ENCODE data around the gene PRIMPOL. TPM values are rescaled to one million over a fixed set of nuclear protein-coding genes. Genes with fewer than 3 reads are reported as not detected.
"Not testable (repeated sequence)": the region's sequence is repeated elsewhere in the genome, so short reads cannot be mapped to it uniquely, and the experiment has no call there.

The PRIMPOL gene
- total and polyA plus RNA-seq, 5 donors from 2014 or later: 10.1 to 20.1 (median 16.5) TPM

GRCh38 chr4:184625783-184626596 is 23.5 kb upstream of the PRIMPOL start:
- H3K36me3 Mint-ChIP-seq: peaks cover 53% of the 10 kb centered on the region
- H3K9me3 Mint-ChIP-seq: not testable (repeated sequence)

GRCh38 chr4:184628103-184628502 is 21.4 kb upstream of the PRIMPOL start:
- no peaks in the 10 kb centered on the region for H3K4me1 ChIP-seq (ENCODE audit: control insufficient read depth, insufficient read depth, low read length, poor library complexity, severe bottlenecking)
- H3K27me3 ChIP-seq (ENCODE audit: control insufficient read depth, insufficient read depth, low read length): no peaks in the 10 kb centered on the region
- Mint-ChIP-seq H3K36me3 (peaks cover 58% of the 10 kb centered on the region), H3K9me3 (peaks cover 0 to 1% (median 0%) of the 10 kb centered on the region in 7 donors), H3K27me3 (no peaks in the 10 kb centered on the region), H3K27ac (no peak overlapping the region), H3K4me3 (no peak overlapping the region), H3K4me1 (peaks cover 17 to 35% (median 24%) of the 10 kb centered on the region in 4 donors)
- H3K9me3 ChIP-seq (ENCODE audit: control insufficient read depth in 2 of 2, low read length in 2 of 2): no peaks in the 10 kb centered on the region
- H3K36me3 ChIP-seq (ENCODE audit: control insufficient read depth, insufficient read depth, low read length): peaks cover 63% of the 10 kb centered on the region
- ATAC-seq (ENCODE audit: low read depth in 2 of 2) (no peak), DNase-seq (no peak)
- H3K4me3 ChIP-seq (ENCODE audit: low read depth, low read length): no peak overlapping the region
- no peak overlapping the region for H3K27ac ChIP-seq (ENCODE audit: insufficient read depth, low read length, poor library complexity, severe bottlenecking)

More at GRCh38 chr4:184625783-184626596, 23.5 kb upstream of the PRIMPOL start:
- Mint-ChIP-seq H3K4me1 (peaks cover 17 to 35% (median 22%) of the 10 kb centered on the region in 4 donors), H3K4me3 (peak overlapping the region in 1 of 4 donors; percentile 33), H3K27ac (peak overlapping the region in 2 of 3 donors; percentile 65 to 83)
- not testable (repeated sequence) for H3K27ac ChIP-seq (ENCODE audit: insufficient read depth, low read length, poor library complexity, severe bottlenecking); H3K4me1 ChIP-seq (ENCODE audit: control insufficient read depth, insufficient read depth, low read length, poor library complexity, severe bottlenecking); H3K27me3 Mint-ChIP-seq; ATAC-seq (ENCODE audit: low read depth in 2 of 2); H3K27me3 ChIP-seq (ENCODE audit: control insufficient read depth, insufficient read depth, low read length); H3K9me3 ChIP-seq (ENCODE audit: control insufficient read depth in 2 of 2, low read length in 2 of 2); H3K4me3 ChIP-seq (ENCODE audit: low read depth, low read length)
- DNase-seq: peak in 1 of 3 donors; percentile 56
- H3K36me3 ChIP-seq (ENCODE audit: control insufficient read depth, insufficient read depth, low read length): peaks cover 47% of the 10 kb centered on the region

- Histone ChIP-seq H3K9me3 (ENCODE audit: control insufficient read depth in 2 of 2, low read length in 2 of 2) (no peaks in the 10 kb centered on the region), H3K36me3 (ENCODE audit: control insufficient read depth, insufficient read depth, low read length) (peaks cover 91% of the 10 kb centered on the region), H3K4me1 (ENCODE audit: control insufficient read depth, insufficient read depth, low read length, poor library complexity, severe bottlenecking) (no peaks in the 10 kb centered on the region), H3K27me3 (ENCODE audit: control insufficient read depth, insufficient read depth, low read length) (no peaks in the 10 kb centered on the region), H3K4me3 (ENCODE audit: low read depth, low read length) (no peak overlapping the region), H3K27ac (ENCODE audit: insufficient read depth, low read length, poor library complexity, severe bottlenecking) (no peak overlapping the region)
- Mint-ChIP-seq H3K27me3 (no peaks in the 10 kb centered on the region), H3K36me3 (peaks cover 56% of the 10 kb centered on the region), H3K4me3 (no peak overlapping the region), H3K9me3 (no peaks in the 10 kb centered on the region), H3K27ac (peak overlapping the region in 1 of 3 donors; percentile 25), H3K4me1 (peaks cover 6 to 21% (median 10%) of the 10 kb centered on the region in 4 donors)
- no peak for ATAC-seq (ENCODE audit: low read depth in 2 of 2)
- DNase-seq: no peak
These were observed 16.7 kb upstream of the PRIMPOL start for GRCh38 chr4:184632842-184633241.

- Mint-ChIP-seq H3K4me3 (no peak overlapping the region), H3K27me3 (no peaks in the 10 kb centered on the region), H3K4me1 (peaks cover 24 to 36% (median 32%) of the 10 kb centered on the region in 4 donors), H3K27ac (no peak overlapping the region), H3K36me3 (peaks cover 50% of the 10 kb centered on the region), H3K9me3 (no peaks in the 10 kb centered on the region)
- DNase-seq: no peak
- no peaks in the 10 kb centered on the region for H3K9me3 ChIP-seq (ENCODE audit: control insufficient read depth in 2 of 2, low read length in 2 of 2)
- no peak overlapping the region for H3K4me3 ChIP-seq (ENCODE audit: low read depth, low read length)
- peaks cover 74% of the 10 kb centered on the region for H3K36me3 ChIP-seq (ENCODE audit: control insufficient read depth, insufficient read depth, low read length)
- no peak for ATAC-seq (ENCODE audit: low read depth in 2 of 2)
- H3K4me1 ChIP-seq (ENCODE audit: control insufficient read depth, insufficient read depth, low read length, poor library complexity, severe bottlenecking): peaks cover 13% of the 10 kb centered on the region
- H3K27ac ChIP-seq (ENCODE audit: insufficient read depth, low read length, poor library complexity, severe bottlenecking): no peak overlapping the region
- no peaks in the 10 kb centered on the region for H3K27me3 ChIP-seq (ENCODE audit: control insufficient read depth, insufficient read depth, low read length)
These were observed 14.2 kb upstream of the PRIMPOL start for GRCh38 chr4:184635381-184635780.

- no peak overlapping the region for H3K27ac ChIP-seq (ENCODE audit: insufficient read depth, low read length, poor library complexity, severe bottlenecking)
- peaks cover 45% of the 10 kb centered on the region for H3K36me3 Mint-ChIP-seq
- no peaks in the 10 kb centered on the region for H3K27me3 Mint-ChIP-seq
- no peaks in the 10 kb centered on the region for H3K9me3 ChIP-seq (ENCODE audit: control insufficient read depth in 2 of 2, low read length in 2 of 2)
- no peak overlapping the region for H3K4me3 Mint-ChIP-seq
- peaks cover 30 to 41% (median 39%) of the 10 kb centered on the region in 4 donors for H3K4me1 Mint-ChIP-seq
- no peak for DNase-seq
- H3K9me3 Mint-ChIP-seq: no peaks in the 10 kb centered on the region
- H3K4me1 ChIP-seq (ENCODE audit: control insufficient read depth, insufficient read depth, low read length, poor library complexity, severe bottlenecking): peaks cover 21% of the 10 kb centered on the region
- H3K27me3 ChIP-seq (ENCODE audit: control insufficient read depth, insufficient read depth, low read length): no peaks in the 10 kb centered on the region
- H3K36me3 ChIP-seq (ENCODE audit: control insufficient read depth, insufficient read depth, low read length): peaks cover 67% of the 10 kb centered on the region
- H3K27ac Mint-ChIP-seq: no peak overlapping the region
- no peak overlapping the region for H3K4me3 ChIP-seq (ENCODE audit: low read depth, low read length)
- ATAC-seq (ENCODE audit: low read depth in 2 of 2): no peak
These were observed 13.4 kb upstream of the PRIMPOL start for GRCh38 chr4:184636144-184636543.

GRCh38 chr4:184636897-184637296 is 12.6 kb upstream of the PRIMPOL start:
- H3K27me3 Mint-ChIP-seq: no peaks in the 10 kb centered on the region
- Histone ChIP-seq H3K36me3 (ENCODE audit: control insufficient read depth, insufficient read depth, low read length) (peaks cover 62% of the 10 kb centered on the region), H3K9me3 (ENCODE audit: control insufficient read depth in 2 of 2, low read length in 2 of 2) (no peaks in the 10 kb centered on the region), H3K27me3 (ENCODE audit: control insufficient read depth, insufficient read depth, low read length) (no peaks in the 10 kb centered on the region), H3K27ac (ENCODE audit: insufficient read depth, low read length, poor library complexity, severe bottlenecking) (no peak overlapping the region), H3K4me1 (ENCODE audit: control insufficient read depth, insufficient read depth, low read length, poor library complexity, severe bottlenecking) (peaks cover 28% of the 10 kb centered on the region), H3K4me3 (ENCODE audit: low read depth, low read length) (no peak overlapping the region)
- H3K4me3 Mint-ChIP-seq: no peak overlapping the region
- peaks cover 37 to 49% (median 46%) of the 10 kb centered on the region in 4 donors for H3K4me1 Mint-ChIP-seq
- peaks cover 42% of the 10 kb centered on the region for H3K36me3 Mint-ChIP-seq
- H3K9me3 Mint-ChIP-seq: no peaks in the 10 kb centered on the region
- ATAC-seq (ENCODE audit: low read depth in 2 of 2) (no peak), DNase-seq (no peak)
- peak overlapping the region in 2 of 3 donors; percentile 31 to 41 for H3K27ac Mint-ChIP-seq

GRCh38 chr4:184641022-184641421 is 8.5 kb upstream of the PRIMPOL start:
- peaks cover 54% of the 10 kb centered on the region for H3K4me1 ChIP-seq (ENCODE audit: control insufficient read depth, insufficient read depth, low read length, poor library complexity, severe bottlenecking)
- H3K27ac Mint-ChIP-seq: no peak overlapping the region
- DNase-seq (no peak), ATAC-seq (ENCODE audit: low read depth in 2 of 2) (no peak)
- H3K27me3 ChIP-seq (ENCODE audit: control insufficient read depth, insufficient read depth, low read length): no peaks in the 10 kb centered on the region
- H3K4me1 Mint-ChIP-seq: peaks cover 51 to 77% (median 58%) of the 10 kb centered on the region in 4 donors
- peaks cover 44% of the 10 kb centered on the region for H3K36me3 Mint-ChIP-seq
- H3K9me3 ChIP-seq (ENCODE audit: control insufficient read depth in 2 of 2, low read length in 2 of 2): no peaks in the 10 kb centered on the region
- H3K4me3 ChIP-seq (ENCODE audit: low read depth, low read length): peak overlapping the region; percentile 16
- H3K9me3 Mint-ChIP-seq: no peaks in the 10 kb centered on the region
- peaks cover 42% of the 10 kb centered on the region for H3K36me3 ChIP-seq (ENCODE audit: control insufficient read depth, insufficient read depth, low read length)
- no peak overlapping the region for H3K27ac ChIP-seq (ENCODE audit: insufficient read depth, low read length, poor library complexity, severe bottlenecking)
- H3K27me3 Mint-ChIP-seq: no peaks in the 10 kb centered on the region
- peak overlapping the region in 3 of 4 donors; percentile 4 to 66 (median 58) for H3K4me3 Mint-ChIP-seq
